ENCODE measurements around the gene CIITA.
A peak's percentile ranks its signal among the peaks of the same experiment; 100 is the strongest.

GRCh38 chr16:10964039-10964890 lies 87.3 kb downstream of the CIITA start:
- TF ChIP-seq CBFB (CRISPR knock-in tag; IDR thresholded peaks at IDR 0.05; ENCODE audit: low read depth) (no peak), CTCF (IDR thresholded peaks at IDR 0.05) (peak; percentile 96), NR1H2 (CRISPR knock-in tag; IDR thresholded peaks at IDR 0.05) (no peak)
